LNCAP (cell line): ENCODE data around the gene CUZD1.

Experiments used
- CTCF ChIP-seq: fragments of 450-650 bp; IDR thresholded peaks from 2 replicates; pipeline ENCODE4 v1.5.1; 2017; ENCODE audit warnings: mild to moderate bottlenecking

The CUZD1 gene

DNA sequence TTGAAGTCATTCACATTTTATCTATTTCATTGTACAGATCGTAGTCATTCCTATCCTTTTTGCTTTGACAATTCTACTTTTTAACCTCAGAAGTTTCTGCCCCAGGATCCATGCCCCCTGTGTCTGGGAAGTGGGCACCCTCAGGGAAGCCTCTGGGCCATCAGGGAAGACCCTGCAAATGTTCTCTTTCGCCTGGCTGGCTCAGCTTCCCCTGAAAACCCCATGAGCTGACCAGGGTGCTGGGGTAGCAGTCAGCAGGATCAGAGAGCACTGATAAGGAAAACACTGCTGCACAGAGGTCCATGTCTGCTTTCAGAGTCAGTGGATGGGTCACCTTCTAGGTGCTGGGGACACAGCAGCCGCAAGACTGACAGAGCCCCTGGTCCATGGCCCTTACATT lies 23.8 kb downstream of the CUZD1 start:
- TF ChIP-seq CTCF: no peak

- TF ChIP-seq CTCF: no peak
Observed at GRCh38 chr10:122815458-122815857, 30.2 kb downstream of the CUZD1 start.

GRCh38 chr10:122814493-122814892 lies 31.2 kb downstream of the CUZD1 start:
- TF ChIP-seq CTCF: no peak

- no peak for TF ChIP-seq CTCF
Observed at GRCh38 chr10:122812751-122813150, 32.9 kb downstream of the CUZD1 start.

DNA sequence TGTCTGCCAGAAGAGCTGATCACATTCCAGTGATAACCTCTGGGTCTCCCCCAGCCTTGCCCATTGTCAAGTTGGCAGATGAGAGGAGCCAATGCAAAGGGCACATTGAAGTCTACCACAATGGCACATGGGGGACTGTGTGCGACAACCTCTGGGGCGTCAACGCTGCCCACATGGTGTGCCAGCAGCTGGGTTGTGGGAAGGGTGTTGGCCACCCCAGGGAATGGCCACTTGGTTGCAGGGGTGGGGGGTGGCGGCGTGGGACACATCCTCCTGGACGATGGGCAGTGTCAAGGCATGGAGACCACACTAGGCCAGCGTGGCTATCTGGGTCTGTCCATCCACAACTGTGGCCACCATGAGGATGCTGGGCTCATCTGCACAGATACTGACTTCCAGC lies 43.4 kb downstream of the CUZD1 start:
- TF ChIP-seq CTCF: no peak

- no peak for TF ChIP-seq CTCF
Observed at GRCh38 chr10:122798704-122799231, 46.9 kb downstream of the CUZD1 start.

DNA sequence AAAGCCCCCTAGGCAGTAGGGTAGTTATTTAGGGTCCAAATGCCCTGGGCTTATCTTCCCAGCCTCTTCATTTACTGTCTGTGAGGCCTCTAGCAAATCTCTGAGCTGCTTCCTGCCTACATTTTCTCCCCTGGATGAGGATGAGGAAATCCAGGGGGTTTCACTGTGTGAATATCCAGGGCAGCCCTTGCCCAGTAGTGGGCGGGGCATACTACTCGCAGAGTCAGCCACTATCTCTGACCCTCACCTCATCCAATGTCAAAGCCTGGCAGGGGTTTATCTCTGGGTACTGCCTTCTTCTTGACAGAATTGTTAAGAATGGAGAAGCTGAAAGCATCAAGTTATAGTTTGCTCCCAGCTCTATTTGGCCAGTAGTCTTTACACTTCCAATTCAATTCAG lies 48.9 kb downstream of the CUZD1 start:
- TF ChIP-seq CTCF: no peak

DNA sequence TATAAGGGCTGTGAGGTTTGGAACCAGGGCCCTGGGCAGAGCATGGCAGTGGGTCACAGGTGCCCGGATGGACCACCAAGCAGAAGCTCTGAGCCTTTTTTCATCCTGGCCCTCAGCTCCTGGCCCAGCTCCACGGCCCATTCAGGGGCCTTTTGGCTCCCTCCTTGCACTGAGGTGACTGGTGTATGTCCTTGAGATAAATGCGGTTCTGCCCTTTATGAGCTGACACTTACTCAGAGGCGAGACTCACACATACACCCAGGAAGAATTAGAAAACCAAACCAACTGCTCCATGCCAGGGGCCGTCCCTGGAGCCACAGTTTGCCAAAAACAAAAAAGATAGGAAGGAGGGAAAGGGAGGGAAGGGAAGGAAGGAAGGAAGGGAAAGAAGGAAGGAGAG lies 49.7 kb downstream of the CUZD1 start:
- no peak for TF ChIP-seq CTCF
